Stimulated activated CD8-positive, alpha-beta memory T cell treated with anti-CD3 and anti-CD28 coated beads, Interleukin-15, amount 100 ng/mL, for 4 hours (primary cell): ENCODE measurements around the gene ENDOD1.
"Not testable (repeated sequence)": the region's sequence is repeated elsewhere in the genome, so short reads cannot be mapped to it uniquely, and the experiment has no call there.

ENCODE experiments used
- DNase-seq, 2 donors: peaks; one replicate each; pipeline ENCODE4 v3.0.0-alpha.2; 2020; ENCODE audit warnings: low read depth in 2 of 2

ENDOD1 gene

DNA sequence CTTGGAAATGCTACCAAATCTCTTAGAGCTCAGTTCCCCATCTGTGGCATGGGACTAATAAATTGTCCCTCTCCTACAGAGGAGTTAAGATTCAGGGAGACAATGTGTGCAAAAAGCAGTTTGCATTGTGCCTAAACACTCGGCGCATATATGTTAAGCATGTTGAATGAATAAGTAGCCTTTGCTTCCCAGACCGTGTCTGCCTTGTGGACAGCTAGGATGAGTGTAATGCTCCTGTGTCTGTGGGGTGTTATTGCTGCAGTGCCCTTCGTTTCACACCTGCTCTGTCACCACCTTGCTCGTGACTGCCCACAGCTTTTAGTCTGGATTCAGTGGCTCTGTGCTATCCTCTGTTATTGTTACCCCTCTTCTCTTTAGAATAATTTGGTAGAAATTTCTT lies 14.1 kb downstream of the ENDOD1 start:
- no peak for DNase-seq

DNA sequence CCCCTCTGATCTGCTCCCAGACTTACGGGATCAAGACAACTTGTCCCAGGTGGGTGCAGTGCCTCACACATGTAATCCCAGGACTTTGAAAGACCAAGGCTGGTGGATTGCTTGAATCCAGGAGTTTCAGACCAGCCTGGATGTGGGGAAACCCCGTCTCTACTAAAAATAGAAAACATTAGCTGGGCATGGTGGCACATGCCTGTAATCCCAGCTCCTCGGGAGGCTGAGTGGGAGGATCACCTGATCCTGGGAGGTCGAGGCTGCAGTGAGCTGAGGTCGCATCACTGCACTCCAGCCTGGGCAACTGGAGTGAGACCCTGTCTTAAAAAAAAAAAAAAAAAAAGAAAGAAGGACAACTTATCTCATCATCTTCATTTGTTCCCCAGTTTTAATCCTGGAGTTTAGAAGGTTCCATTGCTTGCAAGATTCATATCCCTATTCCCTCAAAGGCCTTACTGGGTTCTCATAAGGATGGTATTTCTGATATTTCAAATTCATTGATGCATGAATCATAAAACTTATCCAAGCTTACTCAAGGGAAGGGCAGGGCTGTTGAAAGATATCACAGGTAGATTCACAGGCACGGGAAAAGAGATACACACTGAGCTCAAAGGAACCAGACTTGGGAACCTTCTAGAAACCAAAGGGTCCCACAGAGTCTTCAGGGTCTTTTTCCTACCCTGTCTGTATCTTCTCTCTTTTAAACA lies 14.6 kb downstream of the ENDOD1 start:
- no peak for DNase-seq

DNA sequence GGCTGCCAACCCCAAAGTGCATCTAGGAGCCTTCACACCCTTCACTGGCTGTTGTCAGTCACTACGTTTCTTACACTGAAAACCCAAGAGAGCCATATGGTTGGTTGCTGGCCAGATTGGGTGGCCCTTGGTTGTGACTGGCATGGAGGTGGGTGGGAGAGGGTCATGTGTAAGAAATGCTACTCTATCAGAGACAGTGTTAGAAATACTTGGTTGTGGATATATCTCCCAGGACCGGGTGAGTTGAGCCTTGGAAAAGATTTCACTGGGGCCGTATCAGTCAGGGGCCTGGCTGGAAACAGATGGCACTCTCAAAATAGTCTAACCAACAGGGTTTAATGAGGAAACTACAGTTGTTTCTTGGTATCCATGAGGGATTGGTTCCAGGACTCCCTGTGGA lies 15.2 kb downstream of the ENDOD1 start:
- DNase-seq: no peak

DNA sequence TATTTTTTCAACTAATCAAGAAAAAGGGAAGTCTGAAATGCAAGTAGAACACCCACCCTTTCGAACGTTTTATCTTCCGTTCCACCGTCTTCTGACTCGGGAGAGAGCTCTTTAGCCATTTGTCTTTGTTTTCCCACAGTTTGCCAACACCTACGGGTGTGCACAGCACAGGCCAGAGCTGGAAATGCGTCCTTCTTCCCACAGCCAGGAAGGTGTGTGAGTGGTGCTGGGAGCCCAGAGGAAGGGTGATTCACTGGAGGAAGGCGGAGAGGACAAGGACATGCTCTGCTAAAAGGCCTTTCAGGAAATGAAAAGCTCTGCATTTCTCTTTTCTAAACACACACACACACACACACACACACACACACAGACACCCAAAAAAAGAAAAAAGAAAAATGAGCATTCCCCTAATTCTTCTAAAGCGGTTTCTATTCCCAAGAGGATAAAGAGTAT lies 18.5 kb downstream of the ENDOD1 start:
- DNase-seq: no peak

DNA sequence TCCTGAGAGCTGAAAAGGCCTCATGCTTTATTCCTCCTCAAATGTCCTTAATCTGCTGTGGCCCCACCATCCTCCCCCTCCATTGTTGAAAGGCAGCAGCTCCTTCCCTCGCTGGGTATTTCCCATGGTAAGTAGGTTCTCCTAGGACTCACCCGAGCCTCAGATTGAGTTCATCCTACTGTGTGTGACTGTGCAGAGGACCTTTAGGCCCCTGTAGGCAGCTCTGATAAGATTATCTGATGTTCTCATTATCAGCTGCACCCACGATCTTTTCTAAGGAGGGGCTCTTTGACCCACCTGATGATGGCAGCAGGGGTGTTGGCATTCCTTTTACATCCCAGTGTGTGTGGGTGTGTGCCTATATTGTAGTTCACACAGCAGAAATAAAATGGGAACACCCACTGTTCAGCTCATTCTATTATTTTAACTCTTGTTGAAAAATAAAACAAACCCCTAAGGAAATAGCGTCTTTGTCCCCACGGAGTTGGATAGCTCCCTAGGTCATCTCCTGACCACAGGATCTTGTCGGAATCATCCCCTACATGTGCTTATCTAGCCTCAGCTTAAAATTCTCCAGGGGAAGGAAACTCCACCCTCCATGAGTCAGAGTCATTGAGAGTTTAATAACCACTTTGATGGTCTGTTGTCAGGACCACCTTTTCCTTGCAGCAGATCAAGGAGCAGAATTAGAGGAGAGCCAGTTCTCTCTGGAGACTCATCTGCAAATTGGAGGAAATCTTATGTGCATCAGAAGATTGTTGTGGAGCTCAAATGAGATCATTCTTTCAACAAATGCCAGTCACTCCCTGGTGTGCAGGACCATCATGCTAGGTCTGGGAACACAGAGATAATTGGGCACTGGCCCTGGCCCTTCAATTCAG lies 19.3 kb downstream of the ENDOD1 start:
- DNase-seq: no peak

DNA sequence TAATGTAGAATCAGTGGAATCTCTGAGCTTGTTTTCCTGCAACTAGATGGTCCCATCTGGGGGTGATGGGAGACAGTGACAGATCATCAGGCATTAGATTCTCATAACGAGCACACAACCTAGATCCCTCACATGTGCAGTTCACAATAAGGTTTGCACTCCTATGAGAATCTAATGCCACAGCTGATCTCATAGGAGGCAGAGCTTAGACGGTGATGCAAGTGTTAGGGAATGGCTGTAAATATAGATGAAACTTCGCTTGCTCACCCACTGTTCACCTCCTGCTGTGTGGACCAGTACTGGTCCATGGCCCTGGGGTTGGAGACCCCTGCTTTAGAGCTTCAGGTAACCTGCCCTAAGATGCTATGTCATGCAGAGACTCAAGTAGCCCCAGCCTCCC lies 21.8 kb downstream of the ENDOD1 start:
- DNase-seq: not testable (repeated sequence)

DNA sequence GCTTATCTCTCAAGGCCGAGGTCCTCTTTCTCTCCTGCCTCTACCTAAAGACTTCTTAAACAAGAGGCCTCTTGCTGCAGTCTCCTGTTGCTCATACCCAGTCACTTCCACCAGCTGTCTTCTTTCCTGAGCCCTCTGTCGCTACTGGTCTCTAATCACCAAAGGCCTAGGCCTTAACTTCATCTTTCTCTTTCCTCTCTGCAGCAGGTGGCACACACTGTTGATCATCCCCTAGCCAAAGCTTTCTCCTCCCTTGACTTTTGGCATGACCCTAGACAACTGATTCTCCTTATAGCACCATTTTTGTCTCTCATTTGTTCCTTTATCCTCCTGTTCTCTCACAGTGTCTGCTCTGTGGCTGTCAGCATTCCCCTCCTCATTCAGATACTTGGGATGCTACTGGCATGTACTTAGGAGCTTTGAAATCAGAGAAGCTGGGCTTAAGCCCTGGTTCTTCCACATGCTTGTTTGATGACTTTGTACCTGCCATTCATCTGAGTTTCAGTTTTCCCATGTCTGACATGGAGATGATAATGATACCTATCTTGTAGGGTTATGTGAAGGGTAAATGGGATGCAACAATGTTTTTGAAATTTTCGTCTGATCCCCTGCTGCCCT lies 22.4 kb downstream of the ENDOD1 start:
- no peak for DNase-seq

DNA sequence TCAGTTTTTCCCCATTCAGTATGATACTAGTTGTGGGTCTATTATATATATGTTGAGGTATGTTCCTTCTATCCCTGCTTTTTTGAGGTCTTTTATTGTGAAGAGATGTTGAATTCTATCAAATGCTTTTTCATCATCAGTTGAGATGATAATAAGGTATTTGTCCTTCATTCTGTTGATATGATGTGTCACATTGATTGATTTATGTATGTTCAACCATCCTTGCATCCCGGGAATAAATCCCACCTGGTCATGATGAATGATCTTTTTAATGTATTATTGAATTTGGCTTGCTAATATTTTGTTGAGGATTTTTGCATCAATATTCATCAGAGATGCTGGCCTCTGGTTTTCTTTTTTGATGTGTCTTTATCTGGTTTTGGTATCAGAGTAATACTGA lies 26.0 kb downstream of the ENDOD1 start:
- DNase-seq: no peak

DNA sequence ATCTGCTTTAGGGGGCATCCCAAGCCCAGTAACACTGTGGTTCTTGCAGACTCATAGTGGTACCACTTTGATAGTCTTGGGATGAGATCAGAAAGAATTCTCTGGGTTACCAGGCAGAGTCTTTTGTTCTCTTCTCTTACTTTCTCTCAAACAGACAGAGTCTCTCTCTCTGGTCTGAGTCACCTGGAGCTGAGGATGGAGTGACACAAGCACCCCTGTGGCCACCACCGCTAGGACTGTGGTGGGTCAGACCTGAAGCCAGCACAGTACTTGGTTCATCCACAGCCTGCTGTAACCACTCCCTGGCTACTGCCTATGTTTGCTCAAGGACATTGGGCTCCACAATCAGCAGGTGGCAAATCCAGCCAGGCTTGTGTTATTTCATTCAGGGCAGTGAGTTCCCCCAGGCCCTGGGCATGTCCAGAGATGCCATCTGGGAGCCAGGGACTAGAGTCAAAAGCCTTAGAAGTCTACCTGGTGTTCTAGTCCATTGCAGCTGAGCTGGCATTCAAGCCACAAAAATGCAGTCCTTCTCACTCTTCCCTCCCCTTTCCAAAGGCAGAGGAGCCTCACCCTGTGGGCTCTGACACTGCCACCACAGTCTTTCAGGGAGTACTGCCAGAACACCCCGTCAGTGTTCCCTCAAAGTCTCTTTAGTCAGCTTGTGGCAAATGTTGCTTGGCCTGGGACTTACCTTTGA lies 29.9 kb downstream of the ENDOD1 start:
- no peak for DNase-seq

DNA sequence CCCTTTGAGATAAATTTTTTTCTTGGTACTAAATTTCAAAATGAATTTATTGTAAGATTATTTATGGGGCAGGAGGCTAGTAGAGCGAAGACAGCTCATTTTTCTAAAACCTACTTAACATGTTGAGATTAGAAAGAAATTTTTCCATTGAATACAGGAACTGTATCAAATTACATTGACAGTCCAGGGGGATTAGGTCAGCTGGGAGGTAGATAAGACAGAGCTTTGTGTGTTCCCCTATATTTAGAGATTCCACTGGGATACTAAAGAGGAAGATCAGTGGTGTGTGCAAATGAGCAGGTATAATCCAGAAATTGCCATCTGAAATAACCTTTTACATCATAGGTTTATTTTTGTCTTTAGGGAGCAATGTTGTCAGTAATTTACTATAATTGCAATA lies 32.1 kb downstream of the ENDOD1 start:
- no peak for DNase-seq

DNA sequence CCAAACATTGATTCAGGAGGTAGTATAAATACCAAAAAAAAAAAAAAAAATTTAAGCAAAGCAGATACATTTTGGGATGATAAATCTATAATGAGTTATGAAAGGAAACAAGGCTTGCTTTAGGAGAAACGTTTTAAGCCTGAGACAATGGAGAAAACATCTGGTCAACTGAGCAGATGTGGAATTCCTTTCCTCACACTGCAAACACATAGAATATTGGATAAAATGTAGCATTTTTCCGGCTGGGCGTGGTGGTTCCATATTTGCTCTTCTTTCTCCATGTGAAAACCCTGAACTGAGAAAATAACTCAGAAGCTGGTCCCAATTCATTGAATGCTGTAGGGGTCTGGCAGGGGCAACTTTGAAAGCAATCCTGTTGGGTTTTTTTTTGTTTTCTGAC lies 33.9 kb downstream of the ENDOD1 start:
- DNase-seq: no peak

DNA sequence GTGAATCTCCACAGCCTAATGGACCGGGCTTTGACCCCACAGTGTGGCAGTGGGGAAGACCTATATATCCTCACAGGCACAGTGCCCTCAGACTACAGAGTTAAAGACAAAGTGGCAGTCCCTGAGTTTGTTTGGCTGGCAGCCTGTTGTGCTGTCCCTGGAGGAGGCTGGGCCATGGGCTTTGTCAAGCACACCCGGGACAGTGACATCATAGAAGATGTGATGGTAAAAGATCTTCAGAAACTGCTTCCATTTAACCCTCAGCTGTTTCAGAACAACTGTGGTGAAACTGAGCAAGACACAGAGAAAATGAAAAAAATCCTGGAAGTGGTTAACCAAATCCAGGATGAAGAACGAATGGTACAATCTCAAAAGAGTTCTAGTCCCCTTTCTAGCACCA lies 39.0 kb downstream of the ENDOD1 start:
- DNase-seq: no peak

DNA sequence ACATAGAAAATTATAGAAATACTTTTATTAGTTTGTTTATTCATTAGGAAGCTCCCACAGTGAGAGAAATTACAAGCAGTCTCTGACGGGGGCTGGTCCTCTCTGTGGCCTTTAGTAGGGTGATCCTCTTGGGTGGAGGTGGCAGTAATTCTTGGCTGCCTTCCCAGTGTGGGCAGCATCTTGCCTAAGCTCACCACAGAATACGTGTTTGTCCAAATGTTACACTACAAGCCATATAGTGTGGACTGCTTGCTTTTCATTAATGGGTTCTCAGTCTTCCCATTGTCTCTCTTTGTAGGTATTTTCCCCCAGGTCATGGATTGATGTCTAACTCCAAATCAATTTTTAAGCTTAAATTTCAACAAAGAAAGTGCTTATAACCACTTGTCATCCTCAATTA lies 43.3 kb downstream of the ENDOD1 start:
- DNase-seq: no peak

DNA sequence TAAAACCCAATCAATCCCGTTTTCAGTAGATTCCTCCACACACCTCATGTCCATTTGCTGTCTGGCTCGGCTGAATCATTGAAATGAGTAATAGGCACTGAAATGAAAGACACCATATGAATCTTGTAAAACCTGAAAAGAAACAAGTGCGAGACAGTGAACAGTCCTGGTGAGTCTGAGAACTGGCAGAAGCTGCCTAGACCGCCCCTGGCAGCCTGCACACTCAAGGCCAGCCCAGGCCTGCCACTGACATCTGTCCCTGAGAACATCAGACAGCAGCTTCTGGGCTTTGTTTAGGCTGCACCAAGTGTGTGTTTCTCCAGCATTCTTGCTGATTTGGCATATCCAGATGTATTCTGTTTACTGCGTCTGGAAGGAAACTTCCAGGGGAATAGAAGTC lies 44.8 kb downstream of the ENDOD1 start:
- no peak for DNase-seq

DNA sequence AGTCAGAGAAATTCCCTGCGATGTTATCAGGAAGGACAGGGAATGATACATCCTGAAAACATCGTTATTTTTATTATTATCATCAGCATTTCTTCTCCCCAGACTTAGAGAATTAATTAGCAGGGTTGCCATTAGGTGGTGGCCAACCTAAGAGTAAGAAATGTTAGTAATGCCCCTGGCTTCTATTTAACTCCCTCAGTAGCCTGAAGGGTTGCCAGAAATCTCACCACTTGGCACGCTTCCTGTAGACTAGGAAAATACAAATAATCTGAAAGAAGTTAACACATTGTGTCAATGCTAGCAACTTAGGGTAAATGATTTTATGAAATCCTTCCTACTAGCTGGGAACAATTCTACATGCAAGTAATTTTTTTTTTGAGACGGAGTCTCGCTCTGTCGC lies 45.5 kb downstream of the ENDOD1 start:
- DNase-seq: no peak

DNA sequence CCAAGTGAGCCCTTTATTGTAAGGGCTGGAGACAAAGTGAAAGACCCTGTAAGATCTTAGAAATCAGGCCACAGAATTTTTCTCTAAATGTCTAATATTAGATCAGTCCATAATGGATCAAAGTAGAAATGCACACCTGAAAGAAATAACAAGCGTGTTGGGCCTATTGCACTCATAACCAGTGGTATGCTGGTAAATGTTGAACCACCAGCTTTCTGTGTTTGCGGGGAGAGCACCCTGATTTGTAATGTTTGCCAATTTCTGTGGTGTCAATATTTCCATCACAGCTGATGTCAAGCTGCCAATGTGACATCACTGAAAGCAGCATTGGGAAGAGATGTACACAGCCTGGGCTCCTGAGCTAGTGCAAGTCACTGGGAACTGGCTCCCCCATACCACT lies 46.2 kb downstream of the ENDOD1 start:
- no peak for DNase-seq

DNA sequence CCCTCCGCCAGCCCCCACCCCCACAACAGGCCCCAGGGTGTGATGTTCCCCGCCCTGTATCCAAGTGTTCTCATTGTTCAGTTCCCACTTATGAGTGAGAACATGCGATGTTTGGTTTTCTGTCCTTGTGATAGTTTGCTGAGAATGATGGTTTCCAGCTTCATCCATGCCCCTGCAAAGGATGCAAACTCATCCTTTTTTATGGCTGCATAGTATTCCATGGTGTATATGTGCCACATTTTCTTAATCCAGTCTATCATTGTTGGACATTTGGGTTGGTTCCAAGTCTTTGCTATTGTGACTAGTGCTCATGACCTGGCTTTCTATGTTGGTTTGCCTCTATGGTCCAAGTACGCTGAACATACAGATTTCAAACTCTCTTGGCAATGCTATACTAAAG lies 47.1 kb downstream of the ENDOD1 start:
- DNase-seq: not testable (repeated sequence)

DNA sequence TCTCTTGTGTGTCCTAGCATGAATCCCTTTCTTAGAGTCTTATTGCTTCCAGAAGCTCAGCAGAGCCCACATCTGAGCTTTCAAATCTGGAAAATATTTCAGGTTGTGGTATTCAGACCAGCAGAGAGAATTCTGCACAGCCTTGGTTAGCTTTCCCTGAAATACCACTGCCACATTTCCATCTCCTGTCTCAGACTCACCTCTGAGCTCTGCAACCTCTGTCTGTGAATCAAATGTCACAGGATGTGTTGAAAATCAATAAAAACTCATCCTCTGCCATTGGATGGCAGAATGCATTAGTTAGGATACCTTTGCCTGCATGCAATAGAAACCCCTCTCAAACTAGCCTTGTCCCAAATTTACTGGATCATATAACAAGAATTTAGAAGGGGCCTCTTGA lies 47.7 kb downstream of the ENDOD1 start:
- DNase-seq: no peak

DNA sequence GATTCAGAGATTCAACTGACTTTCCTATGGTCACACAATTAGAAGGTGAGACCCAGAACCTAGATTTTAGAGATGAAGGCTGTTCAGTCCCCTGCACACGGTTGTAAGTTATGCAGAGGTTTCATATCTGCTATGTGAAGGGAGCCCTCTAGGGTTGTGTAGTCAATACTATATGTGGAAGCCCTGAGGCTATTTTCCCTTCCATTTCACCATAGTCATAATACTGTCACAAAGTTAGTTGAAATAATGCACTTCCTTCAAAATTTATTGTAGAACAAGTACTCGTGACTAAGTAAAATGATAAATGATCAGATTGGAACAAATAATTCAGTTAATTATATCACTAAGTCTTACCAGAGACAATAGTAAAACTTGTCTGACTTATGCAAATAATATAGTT lies 48.8 kb downstream of the ENDOD1 start:
- DNase-seq: no peak

DNA sequence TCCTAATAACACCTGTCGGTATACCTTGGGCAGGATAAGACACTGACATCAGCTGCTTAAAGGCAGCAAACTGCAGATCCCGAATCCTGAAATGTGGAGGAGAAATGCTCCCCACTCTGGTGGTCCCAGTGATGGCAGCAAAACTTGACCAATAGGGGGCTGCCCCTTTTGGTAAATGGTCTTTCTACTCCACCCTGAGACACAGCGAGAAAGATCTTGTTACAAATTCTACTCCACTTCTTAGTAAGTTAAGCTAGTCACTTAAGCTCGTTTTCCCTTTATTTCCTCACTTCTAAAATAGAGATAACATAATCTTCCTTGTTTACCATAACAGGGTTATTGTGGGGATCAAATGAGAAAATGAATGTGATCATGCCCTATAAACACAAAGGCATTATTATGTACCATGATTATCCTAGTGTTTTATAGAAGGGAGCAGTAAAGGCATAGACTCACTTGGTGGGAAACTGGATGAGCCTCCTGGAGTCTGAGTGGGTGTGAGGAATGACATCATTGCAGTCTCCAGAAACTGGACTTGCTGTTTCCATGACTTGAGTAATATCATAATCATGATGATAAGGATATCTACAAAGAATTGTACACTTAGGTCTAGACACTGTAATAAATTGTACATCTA lies 50.9 kb downstream of the ENDOD1 start:
- DNase-seq: no peak

DNA sequence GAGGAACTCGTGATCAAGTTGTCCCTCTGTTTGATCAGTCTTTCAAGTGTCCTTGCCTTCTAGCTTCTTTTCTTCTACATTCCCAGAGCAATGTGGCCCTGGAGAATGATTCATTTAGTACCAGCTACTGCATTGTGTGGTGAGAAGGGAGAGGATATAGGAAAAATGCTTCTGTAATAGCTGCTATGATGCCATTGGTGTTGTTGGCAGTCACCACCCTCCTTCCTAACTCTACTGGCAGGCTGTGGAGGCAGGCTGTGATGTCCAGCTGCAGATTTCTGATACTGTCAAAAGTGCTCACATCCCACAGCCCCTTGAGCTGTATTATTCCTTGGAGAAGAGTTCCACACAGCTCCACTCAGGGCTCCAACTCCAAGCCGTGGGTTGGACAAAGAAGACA lies 52.8 kb downstream of the ENDOD1 start:
- DNase-seq: no peak
